KMS-11 (cell line): ENCODE data around the gene PHOSPHO1.

Experiments
- H2AFZ ChIP-seq: fragments of 200-600 bp; sonication (generic); 2 replicates; pipeline ENCODE4 v1.6.1; 2016; ENCODE audit warnings: antibody characterized with exemption, mixed run types, low read depth
- H3K27ac ChIP-seq: fragments of 200-600 bp; sonication (generic); 2 replicates; pipeline ENCODE4 v1.6.1; 2016; ENCODE audit warnings: mild to moderate bottlenecking, mixed run types
- H3K27me3 ChIP-seq: fragments of 200-600 bp; sonication (generic); 2 replicates; pipeline ENCODE4 v1.6.1; 2017; ENCODE audit warnings: mild to moderate bottlenecking, low read depth, mixed run types, moderate library complexity; ENCODE audit not compliant: insufficient read depth
- H3K36me3 ChIP-seq: fragments of 200-600 bp; sonication (generic); 2 replicates; pipeline ENCODE4 v1.6.1; 2017; ENCODE audit warnings: mild to moderate bottlenecking, mixed run types; ENCODE audit not compliant: insufficient read depth
- H3K4me1 ChIP-seq: fragments of 200-600 bp; sonication (generic); 2 replicates; pipeline ENCODE4 v1.6.1; 2016; ENCODE audit warnings: mild to moderate bottlenecking, low read depth, mixed run types; ENCODE audit not compliant: poor library complexity, severe bottlenecking
- H3K4me2 ChIP-seq: fragments of 200-600 bp; sonication (generic); 2 replicates; pipeline ENCODE4 v1.7.0; 2016; ENCODE audit warnings: mild to moderate bottlenecking, mixed run types
- H3K4me3 ChIP-seq: fragments of 200-600 bp; sonication (generic); IDR thresholded peaks from 2 replicates; pipeline ENCODE4 v1.6.1; 2017; ENCODE audit warnings: low read depth, low read length, mixed read lengths; ENCODE audit not compliant: insufficient read depth
- H3K79me2 ChIP-seq: fragments of 200-600 bp; sonication (generic); 2 replicates; pipeline ENCODE4 v1.6.1; 2016; ENCODE audit warnings: low read depth, mixed run types; ENCODE audit not compliant: insufficient read depth
- H3K9ac ChIP-seq: fragments of 200-600 bp; sonication (generic); 2 replicates; pipeline ENCODE4 v1.6.1; 2016; ENCODE audit warnings: mild to moderate bottlenecking, mixed run types
- H4K20me1 ChIP-seq: fragments of 200-600 bp; sonication (generic); 2 replicates; pipeline ENCODE4 v1.6.1; 2016; ENCODE audit warnings: mild to moderate bottlenecking, mixed run types; ENCODE audit not compliant: insufficient read depth
- TF ChIP-seq, protein P1 (sequence below): fragments of 200-600 bp; sonication (generic); conservative IDR thresholded peaks from 2 replicates; pipeline ENCODE4 v1.6.1; 2017; ENCODE audit warnings: low read depth, mild to moderate bottlenecking, antibody characterized with exemption, low read length, moderate library complexity, mixed read lengths

The PHOSPHO1 gene

GRCh38 chr17:49255125-49255524 lies 24.5 kb upstream of the PHOSPHO1 start:
- Histone ChIP-seq H3K79me2 (no peaks in the 10 kb centered on the region), H3K36me3 (no peaks in the 10 kb centered on the region), H4K20me1 (no peaks in the 10 kb centered on the region), H3K4me3 (no peak overlapping the region), H3K9ac (no peak overlapping the region), H3K27me3 (no peaks in the 10 kb centered on the region), H2AFZ (no peak overlapping the region), H3K4me1 (no peaks in the 10 kb centered on the region), H3K4me2 (no peak overlapping the region), H3K27ac (no peak overlapping the region)
- TF ChIP-seq, protein P1, sequence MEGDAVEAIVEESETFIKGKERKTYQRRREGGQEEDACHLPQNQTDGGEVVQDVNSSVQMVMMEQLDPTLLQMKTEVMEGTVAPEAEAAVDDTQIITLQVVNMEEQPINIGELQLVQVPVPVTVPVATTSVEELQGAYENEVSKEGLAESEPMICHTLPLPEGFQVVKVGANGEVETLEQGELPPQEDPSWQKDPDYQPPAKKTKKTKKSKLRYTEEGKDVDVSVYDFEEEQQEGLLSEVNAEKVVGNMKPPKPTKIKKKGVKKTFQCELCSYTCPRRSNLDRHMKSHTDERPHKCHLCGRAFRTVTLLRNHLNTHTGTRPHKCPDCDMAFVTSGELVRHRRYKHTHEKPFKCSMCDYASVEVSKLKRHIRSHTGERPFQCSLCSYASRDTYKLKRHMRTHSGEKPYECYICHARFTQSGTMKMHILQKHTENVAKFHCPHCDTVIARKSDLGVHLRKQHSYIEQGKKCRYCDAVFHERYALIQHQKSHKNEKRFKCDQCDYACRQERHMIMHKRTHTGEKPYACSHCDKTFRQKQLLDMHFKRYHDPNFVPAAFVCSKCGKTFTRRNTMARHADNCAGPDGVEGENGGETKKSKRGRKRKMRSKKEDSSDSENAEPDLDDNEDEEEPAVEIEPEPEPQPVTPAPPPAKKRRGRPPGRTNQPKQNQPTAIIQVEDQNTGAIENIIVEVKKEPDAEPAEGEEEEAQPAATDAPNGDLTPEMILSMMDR, result no peak

- TF ChIP-seq, protein P1, result no peak
Observed at GRCh38 chr17:49254066-49254465, 23.5 kb upstream of the PHOSPHO1 start.

DNA sequence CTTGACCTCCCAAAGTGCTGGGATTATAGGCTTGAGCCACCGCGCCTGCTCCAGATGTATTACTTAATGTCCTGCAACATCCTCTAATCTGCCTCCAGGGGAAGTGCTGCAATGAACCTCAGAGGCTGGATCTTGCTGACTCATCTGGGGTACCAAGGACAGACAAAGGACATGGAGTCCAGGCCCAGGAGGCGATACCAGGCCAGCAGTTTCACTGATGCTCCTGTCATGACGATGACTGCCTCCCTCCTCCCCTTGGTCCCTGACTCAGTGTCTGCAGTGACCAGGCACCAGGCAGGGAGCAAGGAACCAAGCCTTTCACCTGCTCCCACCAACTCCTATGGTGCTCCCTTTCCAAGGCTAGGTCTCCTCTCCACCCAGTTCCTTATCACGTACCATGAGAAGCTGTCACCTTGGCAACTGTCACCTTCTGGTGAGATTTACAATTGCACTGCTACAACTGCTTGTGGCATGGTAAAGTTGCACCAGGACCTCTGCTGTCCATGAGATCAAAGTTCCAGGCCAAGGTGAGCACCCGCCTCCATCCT lies 21.6 kb upstream of the PHOSPHO1 start:
- H3K9ac ChIP-seq, result no peak overlapping the region
- H3K36me3 ChIP-seq, result no peaks in the 10 kb centered on the region
- TF ChIP-seq, protein P1, result no peak
- H3K27me3 ChIP-seq, result no peaks in the 10 kb centered on the region
- no peak overlapping the region for H3K4me3 ChIP-seq
- no peak overlapping the region for H3K4me2 ChIP-seq
- no peaks in the 10 kb centered on the region for H4K20me1 ChIP-seq
- H3K79me2 ChIP-seq, result no peaks in the 10 kb centered on the region
- H2AFZ ChIP-seq, result no peak overlapping the region
- no peaks in the 10 kb centered on the region for H3K4me1 ChIP-seq
- no peak overlapping the region for H3K27ac ChIP-seq

More at GRCh38 chr17:49254066-49254465, 23.5 kb upstream of the PHOSPHO1 start:
- Histone ChIP-seq H3K27me3 (no peaks in the 10 kb centered on the region), H3K27ac (no peak overlapping the region), H3K4me1 (no peaks in the 10 kb centered on the region), H3K4me3 (no peak overlapping the region), H4K20me1 (no peaks in the 10 kb centered on the region), H3K36me3 (no peaks in the 10 kb centered on the region), H3K4me2 (no peak overlapping the region), H3K9ac (no peak overlapping the region), H2AFZ (no peak overlapping the region), H3K79me2 (no peaks in the 10 kb centered on the region)

DNA sequence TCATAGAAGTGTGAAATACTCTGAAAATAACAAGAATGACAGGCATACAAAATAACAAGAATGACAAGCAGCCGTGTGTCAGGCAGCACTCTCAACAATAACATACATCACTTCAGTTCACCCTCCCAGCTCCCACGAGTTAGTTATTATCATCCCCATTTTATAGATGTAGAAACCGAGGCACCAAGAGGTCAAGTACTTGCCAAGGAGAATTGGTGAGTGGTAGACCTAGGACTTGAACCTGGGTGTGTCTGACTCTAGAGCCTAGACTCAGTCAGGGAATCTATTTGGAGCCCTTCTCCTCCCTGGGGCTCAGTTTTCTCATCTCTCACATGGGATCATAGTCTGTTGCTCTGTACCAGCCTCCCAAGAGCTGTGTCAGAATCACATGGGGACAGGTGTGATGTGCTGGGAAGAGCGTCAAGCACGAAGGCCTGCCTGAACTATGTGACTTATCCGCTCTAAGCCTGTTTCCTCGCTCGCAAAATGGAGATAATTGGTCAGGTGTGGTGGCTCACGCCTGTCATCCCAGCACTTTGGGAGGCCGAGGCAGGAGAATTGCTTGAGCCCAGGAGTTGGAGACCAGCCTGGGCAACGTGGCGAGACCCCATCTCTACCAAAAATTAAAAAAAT lies 19.4 kb upstream of the PHOSPHO1 start:
- Histone ChIP-seq H3K27me3 (no peaks in the 10 kb centered on the region), H3K27ac (no peak overlapping the region), H2AFZ (no peak overlapping the region), H3K9ac (no peak overlapping the region), H3K36me3 (no peaks in the 10 kb centered on the region), H3K4me2 (no peak overlapping the region), H3K4me3 (no peak overlapping the region), H4K20me1 (no peaks in the 10 kb centered on the region), H3K4me1 (no peaks in the 10 kb centered on the region), H3K79me2 (no peaks in the 10 kb centered on the region)
- TF ChIP-seq, protein P1, result no peak
